Kidney (tissue), 22 donors: ENCODE results near the gene ERCC5. TPM values are rescaled to one million over a fixed set of nuclear protein-coding genes. Genes with fewer than 3 reads are reported as not detected.
A peak's percentile ranks its signal among the peaks of the same experiment; 100 is the strongest.

Source experiments
- DNase-seq, 5 donors: peaks; one replicate each; pipeline ENCODE4 v3.0.0-alpha.2; 2013 to 2020
- FAIRE-seq: peaks from 2 replicates; lab custom pipeline; 2012; peaks lifted over from hg19 to GRCh38; lab: Jason Lieb, UNC
- H3K27ac ChIP-seq, 2 donors: one replicate each; pipeline ENCODE4 v1.7.0; 2013; ENCODE audit warnings: low read depth in 2 of 2, low read length in 2 of 2, inconsistent platforms in 1 of 2
- H3K27me3 ChIP-seq: one replicate; pipeline ENCODE4 v1.7.1; 2013; ENCODE audit warnings: low read length, inconsistent platforms; ENCODE audit not compliant: control insufficient read depth, insufficient read depth
- H3K36me3 ChIP-seq, 3 donors: one replicate each; pipeline versions ENCODE4 v1.7.0 to v1.7.1; 2013; ENCODE audit warnings: low read length in 3 of 3, control low read depth in 1 of 3, inconsistent platforms in 1 of 3; ENCODE audit not compliant: insufficient read depth in 3 of 3, control insufficient read depth in 2 of 3
- H3K4me1 ChIP-seq, 3 donors: one replicate each; pipeline versions ENCODE4 v1.7.0 to v1.7.1; 2013; ENCODE audit warnings: low read length in 3 of 3, inconsistent platforms in 1 of 3, low read depth in 1 of 3; ENCODE audit not compliant: control insufficient read depth in 2 of 3, insufficient read depth in 2 of 3
- H3K4me3 ChIP-seq, 3 donors: one replicate each; pipeline versions ENCODE4 v1.7.0 to v1.8.1; 2013; ENCODE audit warnings: low read length in 3 of 3, control low read depth in 1 of 3, inconsistent platforms in 1 of 3
- H3K9ac ChIP-seq, 3 donors: one replicate each; pipeline versions ENCODE4 v1.7.0 to v1.7.1; 2013; ENCODE audit warnings: low read length in 3 of 3, control low read depth in 1 of 3, inconsistent platforms in 1 of 3
- H3K9me3 ChIP-seq, 3 donors: one replicate each; pipeline versions ENCODE4 v1.7.0 to v1.7.1; 2013; ENCODE audit warnings: low read length in 3 of 3, control low read depth in 1 of 3, inconsistent platforms in 1 of 3; ENCODE audit not compliant: control insufficient read depth in 2 of 3, insufficient read depth in 1 of 3
- CTCF ChIP-seq: IDR thresholded peaks from 3 replicates; pipeline ENCODE4 v1.5.1; 2012; ENCODE audit warnings: mild to moderate bottlenecking, moderate library complexity, borderline replicate concordance; ENCODE audit not compliant: insufficient read depth; ENCODE audit errors: extremely low read depth
- intact Hi-C: fragments of 100-400 bp; cut with DNase I; formaldehyde crosslinking; loops from one replicate; pipeline ENCODE4 v1.11.1; 2022
- long read RNA-seq, 10 donors: library from polyadenylated mRNA in 1 of 10; unstranded in 1 of 10; transcript quantifications; one replicate each; pipeline ENCODE4 v2.0.0 and lab custom pipeline, GENCODE V29; 2021 to 2026
- polyA plus RNA-seq: library from polyadenylated mRNA; stranded (reverse); fragments of 350-450 nt; fragmentation: Illumina TruSeq; extraction: RNeasy Lipid Tissue Mini Kit (QIAGEN cat#74804); gene quantifications from one replicate; pipeline ENCODE4 v1.2.3, GENCODE V29; 2014; ENCODE audit warnings: low read depth, low replicate concordance; ENCODE audit not compliant: insufficient read depth
- total RNA-seq: library from RNA; stranded (reverse); fragmentation: NEBNext Ultra II Directional; extraction: Animal tissue kit (Norgen Biotek cat#: 25700); gene quantifications from one replicate; pipeline ENCODE4 v1.2.1, GENCODE V29; 2021
- donor health status: control.
- donor health status: control.
- donor health status: control.
- donor health status: control.
- donor health status: control.
- donor health status: DM: yes; HTN: yes; CAD: no.
- donor health status: Normal renal cell carcinoma (clear cell type).

ERCC5 gene
- total RNA-seq (56.0 TPM), polyA plus RNA-seq (37.4 TPM)
- long read RNA-seq, donor 1, full-length matches to known transcripts = 3 of 3 reads
- long read RNA-seq, donor 1, partial matches to known transcripts = 0 of 3 reads
- long read RNA-seq, donor 1, other reads (novel, unspliced or antisense) = 0 of 3 reads
- long read RNA-seq, donor 2, full-length matches to known transcripts = 5 of 5 reads
- long read RNA-seq, donor 2, partial matches to known transcripts = 0 of 5 reads
- long read RNA-seq, donor 2, other reads (novel, unspliced or antisense) = 0 of 5 reads
- long read RNA-seq, donor 3, full-length matches to known transcripts = 5 of 5 reads
- long read RNA-seq, donor 3, partial matches to known transcripts = 0 of 5 reads
- long read RNA-seq, donor 3, other reads (novel, unspliced or antisense) = 0 of 5 reads
- long read RNA-seq, donor 4, full-length matches to known transcripts = 3 of 3 reads
- long read RNA-seq, donor 4, partial matches to known transcripts = 0 of 3 reads
- long read RNA-seq, donor 4, other reads (novel, unspliced or antisense) = 0 of 3 reads
- long read RNA-seq, donor 5, partial matches to known transcripts = 0 of 1 reads
- long read RNA-seq, donor 5, other reads (novel, unspliced or antisense) = 0 of 1 reads
- long read RNA-seq, donor 6, partial matches to known transcripts = 0 of 2 reads
- long read RNA-seq, donor 6, other reads (novel, unspliced or antisense) = 0 of 2 reads
- long read RNA-seq, donor 7, full-length matches to known transcripts = 29 of 49 reads
- long read RNA-seq, donor 7, partial matches to known transcripts = 5 of 49 reads
- long read RNA-seq, donor 7, other reads (novel, unspliced or antisense) = 15 of 49 reads
- long read RNA-seq, donor 8, full-length matches to known transcripts = 4 of 4 reads
- long read RNA-seq, donor 8, partial matches to known transcripts = 0 of 4 reads
- long read RNA-seq, donor 8, other reads (novel, unspliced or antisense) = 0 of 4 reads
- long read RNA-seq, donor 9, full-length matches to known transcripts = 1 of 1 reads
- long read RNA-seq, donor 9, partial matches to known transcripts = 0 of 1 reads
- long read RNA-seq, donor 9, other reads (novel, unspliced or antisense) = 0 of 1 reads
- long read RNA-seq, donor 10, partial matches to known transcripts = 0 of 2 reads
- long read RNA-seq, donor 10, other reads (novel, unspliced or antisense) = 0 of 2 reads

- Histone ChIP-seq H3K36me3 (no peaks in the 10 kb centered on the region), H3K4me3 (peak within 1 kb of the TSS; percentile 95 to 100 (median 99)), H3K4me1 (peaks cover 0 to 7% (median 5%) of the 10 kb centered on the region in 3 donors), H3K9ac (peak within 1 kb of the TSS; percentile 31 to 100 (median 96)), H3K27ac (peak within 1 kb of the TSS; percentile 91 to 98), H3K9me3 (no peaks in the 10 kb centered on the region), H3K27me3 (no peaks in the 10 kb centered on the region)
- intact Hi-C loops = no loop called here
- DNase-seq = peak; percentile 96 to 98 (median 97)
- no peak for TF ChIP-seq CTCF
- FAIRE-seq = no peak
These were observed at the start of gene ERCC5 for GRCh38 chr13:102845630-102846260. TSS of gene ERCC5 (plus strand) at chr13:102846032. CDS start at chr13:102846267, 235 bp downstream.

- peak; percentile 95 to 97 (median 97) for DNase-seq
- H3K36me3 ChIP-seq = no peaks in the 10 kb centered on the region
- H3K4me1 ChIP-seq = peaks cover 0 to 12% (median 0%) of the 10 kb centered on the region in 3 donors
- peak within 1 kb of the TSS; percentile 51 to 77 (median 63) for H3K9ac ChIP-seq
- peak within 1 kb of the TSS; percentile 81 to 90 (median 83) for H3K4me3 ChIP-seq
- peak within 1 kb of the TSS; percentile 68 to 76 for H3K27ac ChIP-seq
- no peaks in the 10 kb centered on the region for H3K9me3 ChIP-seq
- H3K27me3 ChIP-seq = no peaks in the 10 kb centered on the region
- TF ChIP-seq CTCF = no peak
- intact Hi-C loops = no loop called here
- FAIRE-seq = peak; percentile 54
These were observed 47.0 kb upstream of the ERCC5 start, which contains the start of the genes BIVM and POGLUT2 for GRCh38 chr13:102798581-102799425. TSS of gene BIVM (plus strand) at chr13:102799119. CDS start at chr13:102807268, 8,149 bp downstream. TSS of gene POGLUT2 (minus strand) at chr13:102798976. CDS start at chr13:102798670, 306 bp downstream.
